Measurements from ENCODE around the gene BANF2. TPM values are rescaled to one million over a fixed set of nuclear protein-coding genes. Genes with fewer than 3 reads are reported as not detected.

The BANF2 gene
- total RNA-seq, 1 donor from 2014 or later = not detected

GRCh38 chr20:17684077-17684888 lies 15.5 kb upstream of the BANF2 start:
- Histone ChIP-seq H3K27me3 (no peaks in the 10 kb centered on the region), H3K9me3 (no peaks in the 10 kb centered on the region), H3K4me3 (no peak overlapping the region), H3K4me1 (peaks cover 23% of the 10 kb centered on the region), H3K36me3 (no peaks in the 10 kb centered on the region), H3K27ac (no peak overlapping the region)
- no peak for DNase-seq (ENCODE audit: extremely low spot score in 2 of 2)
- TF ChIP-seq, protein P1, sequence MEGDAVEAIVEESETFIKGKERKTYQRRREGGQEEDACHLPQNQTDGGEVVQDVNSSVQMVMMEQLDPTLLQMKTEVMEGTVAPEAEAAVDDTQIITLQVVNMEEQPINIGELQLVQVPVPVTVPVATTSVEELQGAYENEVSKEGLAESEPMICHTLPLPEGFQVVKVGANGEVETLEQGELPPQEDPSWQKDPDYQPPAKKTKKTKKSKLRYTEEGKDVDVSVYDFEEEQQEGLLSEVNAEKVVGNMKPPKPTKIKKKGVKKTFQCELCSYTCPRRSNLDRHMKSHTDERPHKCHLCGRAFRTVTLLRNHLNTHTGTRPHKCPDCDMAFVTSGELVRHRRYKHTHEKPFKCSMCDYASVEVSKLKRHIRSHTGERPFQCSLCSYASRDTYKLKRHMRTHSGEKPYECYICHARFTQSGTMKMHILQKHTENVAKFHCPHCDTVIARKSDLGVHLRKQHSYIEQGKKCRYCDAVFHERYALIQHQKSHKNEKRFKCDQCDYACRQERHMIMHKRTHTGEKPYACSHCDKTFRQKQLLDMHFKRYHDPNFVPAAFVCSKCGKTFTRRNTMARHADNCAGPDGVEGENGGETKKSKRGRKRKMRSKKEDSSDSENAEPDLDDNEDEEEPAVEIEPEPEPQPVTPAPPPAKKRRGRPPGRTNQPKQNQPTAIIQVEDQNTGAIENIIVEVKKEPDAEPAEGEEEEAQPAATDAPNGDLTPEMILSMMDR (IDR thresholded peaks at IDR 0.05) = no peak
- TF ChIP-seq POLR2A (IDR thresholded peaks at IDR 0.05) (no peak), POLR2AphosphoS5 (IDR thresholded peaks at IDR 0.05; ENCODE audit: insufficient read depth in 1 of 2, low read depth in 1 of 2) (no peak)
- intact Hi-C loops (cut with DNase I) = loop anchor here (5.0 to 10.0 kb wide), 4 partner anchors 111 to 283 kb away; partner anchors contain the start of genes BFSP1, MGME1 and SNX5

DNA sequence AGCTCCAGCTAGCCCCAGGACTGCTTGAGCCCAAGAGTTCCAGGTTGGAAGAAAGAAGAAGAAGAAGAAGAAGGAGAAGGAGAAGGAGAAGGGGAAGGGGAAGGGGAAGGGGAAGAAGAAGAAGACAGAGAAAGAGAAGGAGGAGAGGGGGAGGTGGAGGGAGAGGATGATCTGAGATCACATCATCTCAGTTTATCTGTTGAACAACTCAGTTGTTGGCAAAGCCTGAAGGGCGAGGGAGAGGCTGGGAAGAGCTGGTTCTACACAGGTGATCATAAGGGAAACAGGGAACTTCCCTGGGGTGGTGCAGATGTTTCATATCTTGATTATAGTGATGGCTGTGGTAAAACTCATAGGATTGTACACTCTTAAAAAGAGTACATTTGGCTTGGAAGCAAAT lies 14.6 kb upstream of the BANF2 start:
- no peak overlapping the region for H3K4me3 ChIP-seq
- no peaks in the 10 kb centered on the region for H3K9me3 ChIP-seq
- DNase-seq (ENCODE audit: extremely low spot score in 2 of 2) = no peak
- H3K4me1 ChIP-seq = peaks cover 14% of the 10 kb centered on the region
- H3K27ac ChIP-seq = no peak overlapping the region
- H3K36me3 ChIP-seq = no peaks in the 10 kb centered on the region
- TF ChIP-seq POLR2AphosphoS5 (IDR thresholded peaks at IDR 0.05; ENCODE audit: insufficient read depth in 1 of 2, low read depth in 1 of 2) (no peak), POLR2A (IDR thresholded peaks at IDR 0.05) (no peak)
- TF ChIP-seq, protein P1 (IDR thresholded peaks at IDR 0.05) = no peak
- no peaks in the 10 kb centered on the region for H3K27me3 ChIP-seq
- intact Hi-C loops (cut with DNase I) = loop anchor here (10.0 kb wide), 2 partner anchors 110 to 150 kb away; partner anchors contain the start of gene BFSP1

DNA sequence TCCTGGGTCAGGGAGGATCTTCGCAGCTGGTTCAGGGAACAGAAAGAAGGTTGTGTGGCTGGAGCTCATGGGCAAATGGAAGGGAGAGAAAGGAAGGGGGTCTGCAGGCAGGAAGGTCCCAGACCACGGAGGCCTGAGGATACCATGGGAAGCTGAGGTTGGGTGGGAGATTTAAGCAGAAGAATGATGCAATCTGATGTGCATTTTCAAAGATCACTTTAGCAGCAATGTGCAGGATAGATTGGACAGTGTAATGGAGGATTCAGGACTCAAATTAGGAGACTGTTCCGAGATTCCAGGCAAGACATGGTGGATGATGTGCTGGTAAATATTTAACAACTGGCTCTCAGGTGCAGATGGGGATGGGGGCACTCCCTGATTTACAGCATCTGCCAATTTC lies 12.0 kb upstream of the BANF2 start:
- Histone ChIP-seq H3K9me3 (no peaks in the 10 kb centered on the region), H3K36me3 (no peaks in the 10 kb centered on the region), H3K27me3 (no peaks in the 10 kb centered on the region), H3K4me1 (peaks cover 5% of the 10 kb centered on the region), H3K4me3 (no peak overlapping the region), H3K27ac (no peak overlapping the region)
- DNase-seq (ENCODE audit: extremely low spot score in 2 of 2) = no peak
- TF ChIP-seq, protein P1 (IDR thresholded peaks at IDR 0.05) = no peak
- TF ChIP-seq POLR2A (IDR thresholded peaks at IDR 0.05) = no peak
- no peak for TF ChIP-seq POLR2AphosphoS5 (IDR thresholded peaks at IDR 0.05; ENCODE audit: insufficient read depth in 1 of 2, low read depth in 1 of 2)
- intact Hi-C loops (cut with DNase I) = loop anchor here (10.0 kb wide), 2 partner anchors 107 to 153 kb away; partner anchors contain the start of gene BFSP1

DNA sequence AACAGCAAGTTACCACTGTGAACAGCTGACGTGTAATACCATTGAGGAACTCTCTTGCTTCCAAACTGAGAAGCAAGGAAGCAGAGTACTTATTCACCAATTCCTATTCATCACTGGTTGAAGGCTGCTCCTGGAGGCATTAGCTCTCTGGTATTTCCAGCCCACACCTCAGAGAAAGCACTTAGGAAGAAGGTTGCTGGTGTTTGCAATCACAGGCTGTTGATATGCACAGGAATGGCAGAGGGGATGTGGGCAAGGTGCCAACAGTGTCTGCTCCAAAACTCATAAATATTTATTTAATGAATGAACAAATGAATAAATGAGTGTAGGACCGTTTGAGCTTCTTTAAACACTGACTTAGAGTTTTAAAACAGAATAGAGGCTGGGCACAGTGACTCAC lies 10.8 kb upstream of the BANF2 start:
- TF ChIP-seq POLR2A (IDR thresholded peaks at IDR 0.05) (no peak), POLR2AphosphoS5 (IDR thresholded peaks at IDR 0.05; ENCODE audit: insufficient read depth in 1 of 2, low read depth in 1 of 2) (no peak)
- TF ChIP-seq, protein P1 (IDR thresholded peaks at IDR 0.05) = no peak
- no peak overlapping the region for H3K4me3 ChIP-seq
- intact Hi-C loops (cut with DNase I) = loop anchor here (10.0 kb wide), 2 partner anchors 106 to 154 kb away; partner anchors contain the start of gene BFSP1
- no peak overlapping the region for H3K27ac ChIP-seq
- H3K4me1 ChIP-seq = no peaks in the 10 kb centered on the region
- H3K27me3 ChIP-seq = no peaks in the 10 kb centered on the region
- no peaks in the 10 kb centered on the region for H3K9me3 ChIP-seq
- H3K36me3 ChIP-seq = no peaks in the 10 kb centered on the region
- DNase-seq (ENCODE audit: extremely low spot score in 2 of 2) = no peak

- Histone ChIP-seq H3K4me3 (no peak overlapping the region), H3K9me3 (no peaks in the 10 kb centered on the region), H3K36me3 (no peaks in the 10 kb centered on the region), H3K4me1 (no peaks in the 10 kb centered on the region), H3K27me3 (no peaks in the 10 kb centered on the region), H3K27ac (no peak overlapping the region)
- TF ChIP-seq POLR2AphosphoS5 (IDR thresholded peaks at IDR 0.05; ENCODE audit: insufficient read depth in 1 of 2, low read depth in 1 of 2) (no peak), POLR2A (IDR thresholded peaks at IDR 0.05) (no peak)
- TF ChIP-seq, protein P1 (IDR thresholded peaks at IDR 0.05) = no peak
- intact Hi-C loops (cut with DNase I) = no loop called here
- DNase-seq (ENCODE audit: extremely low spot score in 2 of 2) = no peak
Measured at GRCh38 chr20:17690144-17690543, 9.6 kb upstream of the BANF2 start.

Data from vagina (tissue), 2 donors.